HepG2 (cell line): ENCODE measurements around the gene CFAP43. TPM values are rescaled to one million over a fixed set of nuclear protein-coding genes. Genes with fewer than 3 reads are reported as not detected.

Experiments used
- BHLHE40 ChIP-seq: IDR thresholded peaks from 2 replicates; pipeline ENCODE4 v1.6.1; 2011; ENCODE audit warnings: low read length, improper control_type of control experiment
- HDAC1 ChIP-seq: sonication (generic); formaldehyde crosslinking; IDR thresholded peaks from 2 replicates; pipeline ENCODE4 v1.5.1; 2020; ENCODE audit warnings: mild to moderate bottlenecking, missing genetic modification reagents
- HNRNPK ChIP-seq: fragments of 200-400 bp; formaldehyde crosslinking; IDR thresholded peaks from 2 replicates; pipeline ENCODE4 v1.6.1; 2018; ENCODE audit warnings: low read length, low read depth, moderate library complexity, mild to moderate bottlenecking; ENCODE audit not compliant: poor library complexity, severe bottlenecking
- HOXA3 ChIP-seq: sonication (generic); formaldehyde crosslinking; IDR thresholded peaks from 2 replicates; pipeline ENCODE4 v1.5.0; 2020; ENCODE audit warnings: missing genetic modification reagents
- HOXA7 ChIP-seq: sonication (generic); formaldehyde crosslinking; IDR thresholded peaks from 2 replicates; pipeline ENCODE4 v1.8.1; 2022; ENCODE audit warnings: mild to moderate bottlenecking, missing genetic modification reagents, moderate library complexity
- MED8 ChIP-seq: sonication (generic); formaldehyde crosslinking; IDR thresholded peaks from 2 replicates; pipeline ENCODE4 v1.8.1; 2023; ENCODE audit warnings: mild to moderate bottlenecking, missing genetic modification reagents; ENCODE audit not compliant: insufficient replicate concordance
- MYC ChIP-seq: sonication (generic); formaldehyde crosslinking; IDR thresholded peaks from 2 replicates; pipeline ENCODE4 v1.9.0; 2021; ENCODE audit warnings: missing genetic modification reagents, borderline replicate concordance
- PTBP1 ChIP-seq: fragments of 200-400 bp; formaldehyde crosslinking; IDR thresholded peaks from 2 replicates; pipeline ENCODE4 v1.6.1; 2018; ENCODE audit warnings: low read length, low read depth; ENCODE audit not compliant: poor library complexity, severe bottlenecking
- SALL1 ChIP-seq: sonication (generic); formaldehyde crosslinking; IDR thresholded peaks from 2 replicates; pipeline ENCODE4 v1.8.0; 2022; ENCODE audit warnings: mild to moderate bottlenecking, missing genetic modification reagents
- STAG1 ChIP-seq: sonication (generic); formaldehyde crosslinking; IDR thresholded peaks from 2 replicates; pipeline ENCODE4 v1.4.0; 2020; ENCODE audit warnings: missing genetic modification reagents
- TARDBP ChIP-seq: sonication (generic); formaldehyde crosslinking; IDR thresholded peaks from 2 replicates; pipeline ENCODE4 v1.8.0; 2022; ENCODE audit warnings: mild to moderate bottlenecking, missing genetic modification reagents
- XRCC5 ChIP-seq: fragments of 200-400 bp; formaldehyde crosslinking; optimal IDR thresholded peaks from 2 replicates; pipeline ENCODE3; 2017; ENCODE audit warnings: mild to moderate bottlenecking, low read length
- ZBTB21 ChIP-seq: sonication (generic); formaldehyde crosslinking; IDR thresholded peaks from 2 replicates; pipeline ENCODE4 v1.4.0; 2020; ENCODE audit warnings: missing genetic modification reagents
- ZNF263 ChIP-seq: sonication (generic); formaldehyde crosslinking; IDR thresholded peaks from 2 replicates; pipeline ENCODE4 v1.4.0; 2020; ENCODE audit warnings: missing genetic modification reagents
- ZNF274 ChIP-seq: sonication (generic); formaldehyde crosslinking; IDR thresholded peaks from 2 replicates; pipeline ENCODE4 v1.5.1; 2020; ENCODE audit warnings: mild to moderate bottlenecking, missing genetic modification reagents
- ZNF333 ChIP-seq: sonication (generic); formaldehyde crosslinking; IDR thresholded peaks from 2 replicates; pipeline ENCODE4 v1.4.0; 2020; ENCODE audit warnings: mild to moderate bottlenecking, missing genetic modification reagents, borderline replicate concordance
- ZNF430 ChIP-seq: sonication (generic); formaldehyde crosslinking; IDR thresholded peaks from 2 replicates; pipeline ENCODE4 v1.9.0; 2021; ENCODE audit warnings: mild to moderate bottlenecking, missing genetic modification reagents
- ZNF567 ChIP-seq: sonication (generic); formaldehyde crosslinking; IDR thresholded peaks from 2 replicates; pipeline ENCODE4 v1.8.1; 2023; ENCODE audit warnings: mild to moderate bottlenecking, missing genetic modification reagents, borderline replicate concordance
- ZNF788 ChIP-seq: sonication (generic); formaldehyde crosslinking; IDR thresholded peaks from 2 replicates; pipeline ENCODE4 v1.5.0; 2020; ENCODE audit warnings: mild to moderate bottlenecking, missing genetic modification reagents, borderline replicate concordance
- polyA plus RNA-seq, 8 experiments: library from polyadenylated mRNA; depleted of rRNA in 3 of 8; stranded (reverse) in 7 of 8; unstranded in 1 of 8; fragments of >200 nt; fragmentation: Illumina TruSeq in 4 of 8; extraction: Trizol in 4 of 8; gene quantifications; 2 replicates each; pipeline versions ENCODE4 v1.2.1 to v1.2.3, GENCODE V29; 2011 to 2016; ENCODE audit warnings: low read depth in 4 of 8, missing spikeins in 1 of 8, mixed read lengths in 1 of 8; ENCODE audit not compliant: insufficient read depth in 1 of 8
- total RNA-seq, 5 experiments: library from RNA; depleted of rRNA; stranded (reverse); fragments of >200 nt; fragmentation: Illumina TruSeq; extraction: Trizol; gene quantifications; 2 replicates each; pipeline ENCODE4 v1.2.3, GENCODE V29; 2016; ENCODE audit warnings: low read depth in 1 of 5
- TF ChIP-seq, protein P1 (sequence below): sonication (generic); formaldehyde crosslinking; IDR thresholded peaks from 2 replicates; pipeline ENCODE4 v1.5.1; 2020; ENCODE audit warnings: mild to moderate bottlenecking, moderate library complexity, missing genetic modification reagents
- TF ChIP-seq, protein P2 (sequence below): sonication (generic); formaldehyde crosslinking; IDR thresholded peaks from 2 replicates; pipeline ENCODE4 v1.5.0; 2020; ENCODE audit warnings: mild to moderate bottlenecking, missing genetic modification reagents, moderate library complexity
- TF ChIP-seq, protein P3 (sequence below): sonication (generic); formaldehyde crosslinking; IDR thresholded peaks from 2 replicates; pipeline ENCODE4 v1.4.0; 2020; ENCODE audit warnings: missing genetic modification reagents

Gene CFAP43
- total and polyA plus RNA-seq, 2 of the 13 experiments (the other 11 are each of a cell fraction or from before 2014, with no cell fraction given): 0.24 to 0.38 TPM

DNA sequence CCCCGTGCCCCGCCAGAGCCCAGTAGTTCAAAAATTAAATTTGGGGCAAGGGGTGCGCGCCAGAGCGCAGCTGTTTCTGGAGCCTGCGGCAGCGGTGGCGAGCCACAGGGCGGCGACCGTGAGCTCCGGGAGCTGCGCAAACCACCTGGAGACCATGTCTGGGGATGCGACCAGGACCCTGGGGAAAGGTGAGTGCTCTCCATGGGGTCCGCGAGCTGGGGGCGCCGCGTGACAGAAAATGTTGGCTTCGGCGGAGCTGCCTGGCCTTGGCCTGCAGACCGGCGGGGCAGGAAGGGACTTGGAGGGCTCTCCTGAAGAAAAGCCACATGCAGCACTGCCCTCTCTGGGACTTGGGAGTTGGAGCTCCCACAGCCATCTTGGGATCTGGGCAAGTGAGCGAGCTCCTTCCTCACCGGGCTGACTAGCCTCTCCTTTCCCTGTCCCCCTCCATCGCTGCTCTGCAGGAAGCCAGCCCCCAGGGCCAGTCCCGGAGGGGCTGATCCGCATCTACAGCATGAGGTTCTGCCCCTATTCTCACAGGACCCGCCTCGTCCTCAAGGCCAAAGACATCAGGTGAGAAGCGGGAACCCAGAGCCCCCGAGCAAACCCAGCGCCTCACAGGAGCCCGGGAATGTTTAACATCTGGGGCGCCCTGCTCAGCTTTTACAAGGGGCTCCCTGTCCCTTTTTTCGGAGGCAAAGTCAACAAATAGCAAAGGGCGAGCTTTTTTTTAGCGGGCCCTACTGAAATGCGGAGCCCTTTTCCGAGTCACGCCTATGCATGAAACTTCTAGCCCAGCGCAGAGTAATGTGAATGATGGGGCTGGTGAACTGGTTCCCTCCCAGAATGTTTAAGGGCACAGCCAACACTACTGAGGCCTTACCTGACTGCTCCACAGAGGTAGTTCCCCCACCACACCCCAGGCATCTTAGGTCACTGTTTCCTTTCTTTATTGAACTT, 42.9 kb upstream of the CFAP43 start (continued):
- TF ChIP-seq PTBP1: peak; percentile 52
- peak; percentile 34; the same call in 1 of the 2 replicates for TF ChIP-seq ZNF788
- TF ChIP-seq MYC (CRISPR knock-in tag): peak; percentile 39; the same call in 1 of the 2 replicates
- TF ChIP-seq, protein P1, sequence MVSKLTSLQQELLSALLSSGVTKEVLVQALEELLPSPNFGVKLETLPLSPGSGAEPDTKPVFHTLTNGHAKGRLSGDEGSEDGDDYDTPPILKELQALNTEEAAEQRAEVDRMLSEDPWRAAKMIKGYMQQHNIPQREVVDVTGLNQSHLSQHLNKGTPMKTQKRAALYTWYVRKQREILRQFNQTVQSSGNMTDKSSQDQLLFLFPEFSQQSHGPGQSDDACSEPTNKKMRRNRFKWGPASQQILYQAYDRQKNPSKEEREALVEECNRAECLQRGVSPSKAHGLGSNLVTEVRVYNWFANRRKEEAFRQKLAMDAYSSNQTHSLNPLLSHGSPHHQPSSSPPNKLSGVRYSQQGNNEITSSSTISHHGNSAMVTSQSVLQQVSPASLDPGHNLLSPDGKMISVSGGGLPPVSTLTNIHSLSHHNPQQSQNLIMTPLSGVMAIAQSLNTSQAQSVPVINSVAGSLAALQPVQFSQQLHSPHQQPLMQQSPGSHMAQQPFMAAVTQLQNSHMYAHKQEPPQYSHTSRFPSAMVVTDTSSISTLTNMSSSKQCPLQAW (CRISPR knock-in tag): peak; percentile 49; the same call in 1 of the 2 replicates
- TF ChIP-seq MED8 (CRISPR knock-in tag): peak; percentile 35
- TF ChIP-seq ZNF333 (CRISPR knock-in tag): peak; percentile 75; the same call in 1 of the 2 replicates
- no peak for TF ChIP-seq ZNF430
- peak; percentile 18; the same call in 1 of the 2 replicates for TF ChIP-seq TARDBP (CRISPR knock-in tag)
- peak; percentile 28; the same call in 1 of the 2 replicates for TF ChIP-seq ZNF263 (CRISPR knock-in tag)
- peak; percentile 79 for TF ChIP-seq XRCC5
- TF ChIP-seq ZNF274 (CRISPR knock-in tag): 0 out of 2 replicates have a peak, but pooled peaks have one; percentile 20
- no peak for TF ChIP-seq HNRNPK
- TF ChIP-seq ZBTB21: no peak
- TF ChIP-seq, protein P2, sequence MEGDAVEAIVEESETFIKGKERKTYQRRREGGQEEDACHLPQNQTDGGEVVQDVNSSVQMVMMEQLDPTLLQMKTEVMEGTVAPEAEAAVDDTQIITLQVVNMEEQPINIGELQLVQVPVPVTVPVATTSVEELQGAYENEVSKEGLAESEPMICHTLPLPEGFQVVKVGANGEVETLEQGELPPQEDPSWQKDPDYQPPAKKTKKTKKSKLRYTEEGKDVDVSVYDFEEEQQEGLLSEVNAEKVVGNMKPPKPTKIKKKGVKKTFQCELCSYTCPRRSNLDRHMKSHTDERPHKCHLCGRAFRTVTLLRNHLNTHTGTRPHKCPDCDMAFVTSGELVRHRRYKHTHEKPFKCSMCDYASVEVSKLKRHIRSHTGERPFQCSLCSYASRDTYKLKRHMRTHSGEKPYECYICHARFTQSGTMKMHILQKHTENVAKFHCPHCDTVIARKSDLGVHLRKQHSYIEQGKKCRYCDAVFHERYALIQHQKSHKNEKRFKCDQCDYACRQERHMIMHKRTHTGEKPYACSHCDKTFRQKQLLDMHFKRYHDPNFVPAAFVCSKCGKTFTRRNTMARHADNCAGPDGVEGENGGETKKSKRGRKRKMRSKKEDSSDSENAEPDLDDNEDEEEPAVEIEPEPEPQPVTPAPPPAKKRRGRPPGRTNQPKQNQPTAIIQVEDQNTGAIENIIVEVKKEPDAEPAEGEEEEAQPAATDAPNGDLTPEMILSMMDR (CRISPR knock-in tag): peak; percentile 90
- TF ChIP-seq BHLHE40: peak; percentile 57
- TF ChIP-seq, protein P3, sequence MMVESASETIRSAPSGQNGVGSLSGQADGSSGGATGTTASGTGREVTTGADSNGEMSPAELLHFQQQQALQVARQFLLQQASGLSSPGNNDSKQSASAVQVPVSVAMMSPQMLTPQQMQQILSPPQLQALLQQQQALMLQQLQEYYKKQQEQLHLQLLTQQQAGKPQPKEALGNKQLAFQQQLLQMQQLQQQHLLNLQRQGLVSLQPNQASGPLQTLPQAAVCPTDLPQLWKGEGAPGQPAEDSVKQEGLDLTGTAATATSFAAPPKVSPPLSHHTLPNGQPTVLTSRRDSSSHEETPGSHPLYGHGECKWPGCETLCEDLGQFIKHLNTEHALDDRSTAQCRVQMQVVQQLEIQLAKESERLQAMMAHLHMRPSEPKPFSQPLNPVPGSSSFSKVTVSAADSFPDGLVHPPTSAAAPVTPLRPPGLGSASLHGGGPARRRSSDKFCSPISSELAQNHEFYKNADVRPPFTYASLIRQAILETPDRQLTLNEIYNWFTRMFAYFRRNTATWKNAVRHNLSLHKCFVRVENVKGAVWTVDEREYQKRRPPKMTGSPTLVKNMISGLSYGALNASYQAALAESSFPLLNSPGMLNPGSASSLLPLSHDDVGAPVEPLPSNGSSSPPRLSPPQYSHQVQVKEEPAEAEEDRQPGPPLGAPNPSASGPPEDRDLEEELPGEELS (CRISPR knock-in tag): no peak
- TF ChIP-seq HOXA7 (CRISPR knock-in tag): no peak
- peak; percentile 60 for TF ChIP-seq HOXA3 (CRISPR knock-in tag)
- TF ChIP-seq ZNF567 (CRISPR knock-in tag): 0 out of 2 replicates have a peak, but pooled peaks have one; percentile 50
- peak; percentile 34; the same call in 1 of the 2 replicates for TF ChIP-seq HDAC1 (CRISPR knock-in tag)
- TF ChIP-seq SALL1 (CRISPR knock-in tag): peak; percentile 71
- peak; percentile 76 for TF ChIP-seq STAG1 (CRISPR knock-in tag)
